NCI-H69 (cell line): ENCODE results near the gene DGKI.
"Not testable (repeated sequence)": the region's sequence is repeated elsewhere in the genome, so short reads cannot be mapped to it uniquely, and the experiment has no call there.

Experiments
- DNase-seq: peaks from one replicate; lab custom pipeline; 2025; lab: John Stamatoyannopoulos, UW

Gene DGKI

DNA sequence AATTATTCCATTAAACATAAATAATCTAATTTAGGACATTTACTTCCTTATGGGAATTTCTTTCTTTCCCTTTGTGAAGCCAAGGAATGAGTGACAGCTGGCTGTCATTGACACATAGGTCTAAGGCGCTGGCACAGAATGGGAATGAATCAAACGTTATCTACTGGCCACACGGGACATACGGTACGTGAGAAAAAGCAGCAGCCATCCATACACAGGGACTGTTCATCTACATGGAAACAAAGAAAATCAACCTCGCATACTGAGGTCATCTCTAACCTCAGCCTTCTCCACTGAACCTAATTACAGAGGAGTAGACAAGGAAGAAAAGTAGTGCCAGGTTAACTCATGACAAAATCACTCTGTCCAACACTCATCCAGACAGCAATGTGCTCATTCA lies 376.9 kb downstream of the DGKI start:
- DNase-seq = no peak

- DNase-seq = no peak
Measured at GRCh38 chr7:137469191-137469811, 377.5 kb downstream of the DGKI start.

GRCh38 chr7:137462847-137463246 lies 383.9 kb downstream of the DGKI start:
- DNase-seq = no peak

- no peak for DNase-seq
Measured at GRCh38 chr7:137462074-137462715, 384.6 kb downstream of the DGKI start.

DNA sequence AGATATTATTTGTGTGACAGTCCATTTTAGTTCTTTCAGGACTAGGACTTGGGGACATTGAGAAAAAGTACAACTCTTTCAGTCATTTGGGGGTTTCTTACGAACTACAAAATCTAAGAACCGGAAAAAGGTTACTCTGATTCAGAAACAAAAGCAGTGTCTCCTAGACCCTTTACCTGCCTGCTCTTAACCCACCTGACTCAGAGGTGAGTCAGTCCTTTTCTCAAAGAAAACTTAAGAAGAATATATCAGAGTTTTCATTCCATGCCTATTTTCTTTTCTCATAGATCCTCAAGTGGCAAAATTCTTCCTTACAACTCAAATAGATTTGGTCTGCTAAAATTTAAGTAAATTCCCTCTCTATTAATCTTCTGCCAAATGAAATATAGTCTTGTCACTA lies 388.4 kb downstream of the DGKI start:
- DNase-seq = no peak

DNA sequence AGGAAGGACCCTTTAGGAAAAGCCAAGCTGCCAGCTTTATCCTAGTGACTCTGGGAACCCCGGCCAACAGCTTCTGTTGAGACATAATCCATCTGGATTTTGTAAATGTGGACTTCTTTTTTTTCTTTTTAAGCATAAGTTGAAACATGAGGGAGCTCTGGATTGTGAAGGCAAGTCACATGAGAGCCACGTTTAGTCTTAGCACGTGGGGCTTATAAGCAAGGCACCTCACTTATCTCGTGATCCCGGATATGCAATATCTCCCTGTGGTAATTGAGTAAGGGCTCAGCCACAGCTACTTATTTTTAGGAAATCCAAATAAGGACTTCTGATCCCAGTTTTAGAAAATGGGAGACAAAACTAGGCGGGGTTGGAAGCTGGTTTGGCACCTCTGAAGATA lies 392.0 kb downstream of the DGKI start:
- no peak for DNase-seq

- peak; percentile 67 for DNase-seq
Measured at GRCh38 chr7:137454246-137454724, 392.5 kb downstream of the DGKI start.

- no peak for DNase-seq
Measured at GRCh38 chr7:137453356-137453755, 393.4 kb downstream of the DGKI start.

DNA sequence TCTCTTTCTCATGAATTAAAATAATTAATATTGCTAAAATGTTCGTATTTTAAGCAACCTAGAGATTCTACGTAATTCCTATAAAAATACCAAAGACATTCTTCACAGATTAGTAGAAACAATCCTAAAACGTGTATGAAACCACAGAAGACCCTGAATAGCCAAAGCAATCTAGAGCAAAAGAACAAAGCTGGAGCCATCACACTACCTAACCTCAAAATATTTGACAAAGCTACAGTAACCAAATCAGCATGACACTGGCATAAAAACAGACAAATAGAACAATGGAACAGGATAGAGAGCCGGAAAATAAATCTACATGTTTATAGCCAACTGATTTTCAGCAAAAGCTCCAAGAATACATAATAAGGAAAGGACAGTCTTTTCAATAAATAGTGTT lies 397.8 kb downstream of the DGKI start:
- DNase-seq = no peak

GRCh38 chr7:137448572-137448971 lies 398.2 kb downstream of the DGKI start:
- DNase-seq = not testable (repeated sequence)

GRCh38 chr7:137446025-137446424 lies 400.7 kb downstream of the DGKI start:
- DNase-seq = no peak

DNA sequence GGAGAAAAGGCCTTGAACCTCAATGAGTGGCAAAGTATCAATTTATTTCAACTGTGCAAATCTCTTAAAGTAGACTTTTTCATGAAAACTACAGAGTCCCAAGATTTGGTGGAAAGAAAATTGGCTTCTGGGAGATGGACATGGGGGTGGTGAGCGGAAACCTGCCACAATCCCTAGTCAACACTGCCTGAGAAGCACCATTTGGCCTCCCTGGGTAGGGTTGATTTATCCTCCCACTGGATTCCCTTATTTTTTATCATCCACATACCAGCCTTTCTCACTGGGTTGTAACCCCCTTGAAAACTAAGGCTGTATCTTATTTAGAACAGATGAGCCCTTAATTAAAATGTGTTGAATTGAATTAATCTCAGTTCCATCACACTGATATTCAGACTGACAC lies 401.5 kb downstream of the DGKI start:
- no peak for DNase-seq

GRCh38 chr7:137443616-137444015 lies 403.2 kb downstream of the DGKI start:
- DNase-seq = no peak

GRCh38 chr7:137441451-137441850 lies 405.3 kb downstream of the DGKI start:
- DNase-seq = no peak

GRCh38 chr7:137439829-137440825 lies 406.6 kb downstream of the DGKI start:
- no peak for DNase-seq

- DNase-seq = no peak
Measured at GRCh38 chr7:137434946-137435345, 411.8 kb downstream of the DGKI start.

GRCh38 chr7:137434530-137434929 lies 412.2 kb downstream of the DGKI start:
- DNase-seq = no peak

DNA sequence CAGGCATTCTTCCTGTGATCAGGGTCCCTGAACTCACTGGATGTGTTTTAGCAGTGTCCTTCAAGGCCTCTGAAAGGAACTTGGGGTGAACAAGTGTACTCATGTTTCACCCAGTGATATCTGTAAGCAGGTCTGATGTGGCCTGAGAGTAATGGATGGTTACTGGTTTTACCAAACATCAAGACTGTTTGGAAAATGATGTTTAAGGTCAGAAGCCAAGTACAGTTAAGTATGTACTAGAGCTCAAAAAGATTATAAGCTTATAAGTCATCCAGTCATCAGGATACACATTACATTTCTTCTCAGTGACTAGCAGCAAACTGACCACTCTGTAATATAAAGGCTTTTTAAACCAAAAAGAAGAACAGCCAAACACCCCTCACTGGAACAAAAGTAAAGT lies 423.5 kb downstream of the DGKI start:
- DNase-seq = no peak

GRCh38 chr7:137421366-137421765 lies 425.4 kb downstream of the DGKI start:
- no peak for DNase-seq

- no peak for DNase-seq
Measured at GRCh38 chr7:137418841-137419240, 427.9 kb downstream of the DGKI start.

DNA sequence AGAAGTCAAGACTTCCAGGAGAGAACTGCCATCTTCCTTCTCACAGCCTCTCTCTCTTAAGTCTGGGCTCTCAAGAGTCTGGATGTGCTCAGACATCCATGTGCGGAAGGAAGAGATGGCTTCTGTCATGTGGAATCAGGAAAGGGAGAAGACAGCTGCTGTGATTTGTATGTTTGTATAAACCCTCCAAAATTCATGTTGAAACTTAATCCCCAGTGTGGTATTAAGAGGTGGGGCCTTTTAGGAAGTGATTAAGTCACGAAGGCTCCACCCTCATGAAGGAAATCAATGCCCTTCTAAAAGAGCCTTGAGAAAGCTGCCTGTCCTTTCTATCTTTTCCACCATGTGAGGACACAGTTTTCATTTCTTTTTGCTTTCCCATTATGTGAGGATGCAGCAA lies 429.3 kb downstream of the DGKI start:
- DNase-seq = no peak

DNA sequence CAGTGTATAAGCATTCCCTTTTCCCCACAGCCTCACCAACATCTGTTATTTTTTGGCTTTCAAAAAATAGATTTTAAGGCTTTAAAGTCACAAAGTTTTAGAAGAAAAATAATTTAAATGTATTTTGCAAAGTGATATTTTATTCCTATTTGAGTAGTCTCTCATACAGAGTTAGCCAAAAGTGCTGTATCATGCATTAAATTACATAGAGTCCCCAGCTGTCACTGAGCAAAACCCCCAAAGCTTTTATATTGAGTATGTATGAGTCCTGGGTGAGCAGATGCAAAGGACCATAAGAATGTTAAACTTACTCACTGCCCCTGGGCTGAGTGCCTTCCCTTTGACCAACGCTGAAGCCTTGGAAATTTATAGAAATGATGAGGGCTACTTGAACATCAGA lies 432.9 kb downstream of the DGKI start:
- DNase-seq = no peak

DNA sequence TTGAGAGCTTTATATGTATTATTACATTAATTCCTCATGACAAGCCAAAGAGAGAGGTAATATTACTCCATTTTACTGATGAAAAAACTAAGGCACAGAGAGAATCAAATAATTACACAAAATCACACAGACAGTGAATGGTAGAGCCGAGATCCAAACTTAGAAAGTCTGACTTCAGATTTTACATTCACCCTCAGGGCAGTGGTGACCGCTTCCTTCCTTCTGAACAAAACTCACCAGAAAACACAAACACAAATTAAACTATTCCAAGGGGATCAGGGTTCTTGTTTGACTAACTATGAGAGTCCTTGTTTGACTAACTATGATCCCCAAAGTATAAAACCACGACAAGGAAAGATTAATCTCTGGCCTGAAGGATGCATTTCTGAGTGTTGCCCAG lies 435.3 kb downstream of the DGKI start:
- no peak for DNase-seq
